ENCODE data around the gene UGT1A5. TPM values are rescaled to one million over a fixed set of nuclear protein-coding genes. Genes with fewer than 3 reads are reported as not detected.

Gene UGT1A5
- total RNA-seq, 1 donor from 2014 or later: not detected

GRCh38 chr2:233803994-233804393, 91.3 kb downstream of the UGT1A5 start:
- TF ChIP-seq CTCF (IDR thresholded peaks at IDR 0.05; ENCODE audit: insufficient read depth, low read length, poor library complexity, severe bottlenecking): no peak
- H3K27me3 ChIP-seq (ENCODE audit: control insufficient read depth, insufficient read depth, low read length): peaks cover 2% of the 10 kb centered on the region
- DNase-seq (ENCODE audit: low read depth): no peak
- H3K4me3 ChIP-seq (ENCODE audit: low read depth, low read length): no peak overlapping the region
- H3K36me3 ChIP-seq (ENCODE audit: control insufficient read depth, insufficient read depth, low read length): no peaks in the 10 kb centered on the region

- Histone ChIP-seq H3K27me3 (ENCODE audit: control insufficient read depth, insufficient read depth, low read length) (peaks cover 2% of the 10 kb centered on the region), H3K36me3 (ENCODE audit: control insufficient read depth, insufficient read depth, low read length) (no peaks in the 10 kb centered on the region), H3K4me3 (ENCODE audit: low read depth, low read length) (no peak overlapping the region)
- no peak for TF ChIP-seq CTCF (IDR thresholded peaks at IDR 0.05; ENCODE audit: insufficient read depth, low read length, poor library complexity, severe bottlenecking)
- no peak for DNase-seq (ENCODE audit: low read depth)
Observed at GRCh38 chr2:233807215-233807865, 94.6 kb downstream of the UGT1A5 start.

- H3K27me3 ChIP-seq (ENCODE audit: control insufficient read depth, insufficient read depth, low read length): no peaks in the 10 kb centered on the region
- no peak overlapping the region for H3K4me3 ChIP-seq (ENCODE audit: low read depth, low read length)
- no peak for DNase-seq (ENCODE audit: low read depth)
- no peaks in the 10 kb centered on the region for H3K36me3 ChIP-seq (ENCODE audit: control insufficient read depth, insufficient read depth, low read length)
- TF ChIP-seq CTCF (IDR thresholded peaks at IDR 0.05; ENCODE audit: insufficient read depth, low read length, poor library complexity, severe bottlenecking): no peak
Observed at GRCh38 chr2:233807966-233808935, 95.5 kb downstream of the UGT1A5 start.

GRCh38 chr2:233810385-233810784, 97.7 kb downstream of the UGT1A5 start:
- no peaks in the 10 kb centered on the region for H3K27me3 ChIP-seq (ENCODE audit: control insufficient read depth, insufficient read depth, low read length)
- H3K36me3 ChIP-seq (ENCODE audit: control insufficient read depth, insufficient read depth, low read length): no peaks in the 10 kb centered on the region
- DNase-seq (ENCODE audit: low read depth): no peak
- no peak overlapping the region for H3K4me3 ChIP-seq (ENCODE audit: low read depth, low read length)
- no peak for TF ChIP-seq CTCF (IDR thresholded peaks at IDR 0.05; ENCODE audit: insufficient read depth, low read length, poor library complexity, severe bottlenecking)

- H3K4me3 ChIP-seq (ENCODE audit: low read depth, low read length): no peak overlapping the region
- DNase-seq (ENCODE audit: low read depth): no peak
- TF ChIP-seq CTCF (IDR thresholded peaks at IDR 0.05; ENCODE audit: insufficient read depth, low read length, poor library complexity, severe bottlenecking): no peak
- no peaks in the 10 kb centered on the region for H3K27me3 ChIP-seq (ENCODE audit: control insufficient read depth, insufficient read depth, low read length)
- no peaks in the 10 kb centered on the region for H3K36me3 ChIP-seq (ENCODE audit: control insufficient read depth, insufficient read depth, low read length)
Observed at GRCh38 chr2:233811087-233811486, 98.4 kb downstream of the UGT1A5 start.

Data from kidney epithelial cell (primary cell).